Left lung (tissue), 10 donors: ENCODE measurements around the gene CLC. TPM values are rescaled to one million over a fixed set of nuclear protein-coding genes. Genes with fewer than 3 reads are reported as not detected.

Experiments used
- ATAC-seq: fragments of 200-7000 bp; cut with Tn5 transposase; one replicate; pipeline ENCODE4 v1.9.1; 2020; ENCODE audit warnings: moderate library complexity
- DNase-seq, 4 donors: peaks; one replicate each; pipeline ENCODE4 v3.0.0-alpha.2; 2013 to 2020
- H3K27ac ChIP-seq, 2 donors: fragments of 200-600 bp; sonication (generic) in 1 of 2; one replicate each; pipeline versions ENCODE4 v1.5.0 to v1.8.0; 2020 to 2021
- H3K27me3 ChIP-seq, 2 donors: fragments of 200-600 bp; sonication (generic) in 1 of 2; one replicate each; pipeline versions ENCODE4 v1.5.0 to v1.8.0; 2020 to 2021
- H3K36me3 ChIP-seq, 2 donors: fragments of 200-600 bp; sonication (generic) in 1 of 2; one replicate each; pipeline versions ENCODE4 v1.5.0 to v1.8.0; 2020 to 2021
- H3K4me1 ChIP-seq, 2 donors: fragments of 200-600 bp; one replicate each; pipeline ENCODE4 v1.8.0; 2021
- H3K4me3 ChIP-seq, 2 donors: fragments of 200-600 bp; sonication (generic) in 1 of 2; one replicate each; pipeline versions ENCODE4 v1.5.0 to v1.8.0; 2020 to 2021; ENCODE audit warnings: mild to moderate bottlenecking in 1 of 2
- H3K9me3 ChIP-seq, 2 donors: fragments of 200-600 bp; sonication (generic) in 1 of 2; one replicate each; pipeline versions ENCODE4 v1.5.0 to v1.8.0; 2020 to 2021
- CTCF ChIP-seq, 2 donors: fragments of 200-600 bp; sonication (generic) in 1 of 2; IDR thresholded peaks; one replicate each; pipeline versions ENCODE4 v1.5.0 to v1.8.0; 2021; ENCODE audit warnings: antibody characterized with exemption in 2 of 2
- intact Hi-C, 2 donors: fragments of 100-400 bp; cut with DNase I; formaldehyde crosslinking; loops; one replicate each; pipeline versions ENCODE4 v1.11.2 to v1.14.2; 2022
- polyA plus RNA-seq, 6 donors: library from polyadenylated mRNA; unstranded; fragments of 120-200 nt; gene quantifications; one replicate each; pipeline ENCODE4 v1.2.1, GENCODE V29; 2013; ENCODE audit not compliant: insufficient read length in 6 of 6
- total RNA-seq, 2 donors: library from RNA; stranded (reverse); fragmentation: NEBNext Ultra II Directional; extraction: Animal tissue kit (Norgen Biotek cat#: 25700); gene quantifications; one replicate each; pipeline ENCODE4 v1.2.1, GENCODE V29; 2021
- donor health status: DM: no; HTN: yes; CAD: no.
- donor health status: DM: no; HTN: no; CAD: no.

Gene CLC
- total and polyA plus RNA-seq, 8 donors = 1.3 to 2.8 (median 2.0) TPM; not detected in 2

- ATAC-seq = no peak
- intact Hi-C loops = no loop called here
Observed at GRCh38 chr19:39681416-39681815, 56.4 kb downstream of the CLC start.

More at GRCh38 chr19:39681416-39681815, 56.4 kb downstream of the CLC start:
- DNase-seq = no peak
- Histone ChIP-seq H3K4me1 (peaks cover 0 to 21% of the 10 kb centered on the region in 2 donors), H3K36me3 (no peaks in the 10 kb centered on the region), H3K9me3 (no peaks in the 10 kb centered on the region), H3K27ac (no peak overlapping the region), H3K4me3 (no peak overlapping the region), H3K27me3 (no peaks in the 10 kb centered on the region)
- TF ChIP-seq CTCF (IDR thresholded peaks at IDR 0.05) = no peak

Other genes starting within 250 kb of the CLC start
- under 1 TPM in 1 of 2 donors, not detected in 1; 0.12 TPM for gene DLL3, start 239.1 kb downstream of the CLC start, total RNA-seq
- under 1 TPM; 0.13 to 0.80 (median 0.32) TPM for gene DLL3, start 239.1 kb downstream of the CLC start, polyA plus RNA-seq
- gene SELENOV, start 222.9 kb downstream of the CLC start, total RNA-seq = not detected
- under 1 TPM; 0.18 to 0.64 (median 0.34) TPM for gene SELENOV, start 222.9 kb downstream of the CLC start, polyA plus RNA-seq
- gene EID2B, start 205.2 kb downstream of the CLC start, total RNA-seq = 1 to 10 TPM; 2.0 to 3.0 TPM
- gene EID2B, start 205.2 kb downstream of the CLC start, polyA plus RNA-seq = 1 to 10 TPM; 3.8 to 5.6 (median 4.8) TPM
- 10 to 100 TPM; 16.6 to 16.8 TPM for gene EID2, start 197.9 kb downstream of the CLC start, total RNA-seq
- 10 to 100 TPM; 12.7 to 18.3 (median 15.0) TPM for gene EID2, start 197.9 kb downstream of the CLC start, polyA plus RNA-seq
- gene LGALS13, start 135.5 kb downstream of the CLC start, total RNA-seq = not detected
- not detected for gene LGALS13, start 135.5 kb downstream of the CLC start, polyA plus RNA-seq
- not detected for gene LGALS16, start 82.1 kb downstream of the CLC start, total RNA-seq
- not detected for gene LGALS16, start 82.1 kb downstream of the CLC start, polyA plus RNA-seq
- gene LGALS14, start 33.5 kb downstream of the CLC start, total RNA-seq = not detected
- gene LGALS14, start 33.5 kb downstream of the CLC start, polyA plus RNA-seq = under 1 TPM in 1 of 6 donors, not detected in 5; 0.31 TPM
- gene LEUTX, start 40.8 kb upstream of the CLC start, total RNA-seq = not detected
- gene LEUTX, start 40.8 kb upstream of the CLC start, polyA plus RNA-seq = not detected
- 10 to 100 TPM; 13.6 to 25.0 TPM for gene DYRK1B, start 96.1 kb upstream of the CLC start, total RNA-seq
- 10 to 100 TPM; 22.1 to 32.4 (median 28.6) TPM for gene DYRK1B, start 96.1 kb upstream of the CLC start, polyA plus RNA-seq
- gene FBL, start 108.3 kb upstream of the CLC start, total RNA-seq = 100 to 1,000 TPM in 1 of 2 donors, 10 to 100 TPM in 1; 82.5 to 153 TPM
- 100 to 1,000 TPM; 324 to 375 (median 357) TPM for gene FBL, start 108.3 kb upstream of the CLC start, polyA plus RNA-seq
- 10 to 100 TPM; 11.1 to 14.8 TPM for gene FCGBP, start 196.6 kb upstream of the CLC start, total RNA-seq
- 10 to 100 TPM in 4 of 6 donors, 1 to 10 TPM in 2; 4.4 to 19.7 (median 11.9) TPM for gene FCGBP, start 196.6 kb upstream of the CLC start, polyA plus RNA-seq
- 10 to 100 TPM; 59.8 to 94.9 TPM for gene PSMC4, start 233.1 kb upstream of the CLC start, total RNA-seq
- 10 to 100 TPM; 52.3 to 73.3 (median 61.1) TPM for gene PSMC4, start 233.1 kb upstream of the CLC start, polyA plus RNA-seq